ENCODE results near the gene SIK3. TPM values are rescaled to one million over a fixed set of nuclear protein-coding genes. Genes with fewer than 3 reads are reported as not detected.

SIK3 gene
- total RNA-seq, 4 donors from 2014 or later: 45.0 to 70.2 (median 48.8) TPM

GRCh38 chr11:116910847-116911246 lies 187.4 kb downstream of the SIK3 start:
- no peak overlapping the region for H3K27ac ChIP-seq
- H3K4me1 ChIP-seq: peaks cover 0 to 19% (median 0%) of the 10 kb centered on the region in 4 donors
- TF ChIP-seq POLR2A (IDR thresholded peaks at IDR 0.05) (no peak), EP300 (IDR thresholded peaks at IDR 0.05) (no peak), CTCF (IDR thresholded peaks at IDR 0.05) (no peak)
- WGBS, 2 donors: 87 to 88% methylated on average over 4 of the region's 4 CpGs
- no peaks in the 10 kb centered on the region for H3K9me3 ChIP-seq
- H3K27me3 ChIP-seq: no peaks in the 10 kb centered on the region
- H3K4me3 ChIP-seq: no peak overlapping the region
- no peak for DNase-seq (ENCODE audit: low spot score in 2 of 2)
- no peaks in the 10 kb centered on the region for H3K36me3 ChIP-seq

GRCh38 chr11:116910378-116910777 lies 187.8 kb downstream of the SIK3 start:
- no peak for DNase-seq (ENCODE audit: low spot score in 2 of 2)
- Histone ChIP-seq H3K9me3 (no peaks in the 10 kb centered on the region), H3K27ac (no peak overlapping the region), H3K4me1 (peaks cover 0 to 19% (median 0%) of the 10 kb centered on the region in 4 donors), H3K36me3 (no peaks in the 10 kb centered on the region), H3K4me3 (no peak overlapping the region), H3K27me3 (no peaks in the 10 kb centered on the region)
- 66 to 83% methylated on average over 2 of the region's 2 CpGs for WGBS, 2 donors
- TF ChIP-seq POLR2A (IDR thresholded peaks at IDR 0.05) (no peak), CTCF (IDR thresholded peaks at IDR 0.05) (no peak), EP300 (IDR thresholded peaks at IDR 0.05) (no peak)

- peaks cover 0 to 20% (median 0%) of the 10 kb centered on the region in 4 donors for H3K4me1 ChIP-seq
- 95 to 100% methylated on average over 1 of the region's 1 CpG for WGBS, 2 donors
- no peaks in the 10 kb centered on the region for H3K36me3 ChIP-seq
These were observed 189.0 kb downstream of the SIK3 start for GRCh38 chr11:116909245-116909644.

GRCh38 chr11:116906479-116906878 lies 191.7 kb downstream of the SIK3 start:
- no peaks in the 10 kb centered on the region for H3K27me3 ChIP-seq
- H3K4me1 ChIP-seq: peaks cover 0 to 23% (median 1%) of the 10 kb centered on the region in 4 donors
- H3K4me3 ChIP-seq: no peak overlapping the region
- DNase-seq (ENCODE audit: low spot score in 2 of 2): no peak
- no peaks in the 10 kb centered on the region for H3K36me3 ChIP-seq
- TF ChIP-seq EP300 (IDR thresholded peaks at IDR 0.05): no peak
- TF ChIP-seq POLR2A (IDR thresholded peaks at IDR 0.05): no peak
- no peak for TF ChIP-seq CTCF (IDR thresholded peaks at IDR 0.05)
- no peaks in the 10 kb centered on the region for H3K9me3 ChIP-seq
- 69% methylated on average over 6 of the region's 6 CpGs for WGBS, 2 donors
- H3K27ac ChIP-seq: no peak overlapping the region

More at GRCh38 chr11:116909245-116909644, 189.0 kb downstream of the SIK3 start:
- Histone ChIP-seq H3K27me3 (no peaks in the 10 kb centered on the region), H3K4me3 (no peak overlapping the region), H3K27ac (no peak overlapping the region), H3K9me3 (no peaks in the 10 kb centered on the region)
- TF ChIP-seq EP300 (IDR thresholded peaks at IDR 0.05): no peak
- TF ChIP-seq POLR2A (IDR thresholded peaks at IDR 0.05): no peak
- TF ChIP-seq CTCF (IDR thresholded peaks at IDR 0.05): no peak
- no peak for DNase-seq (ENCODE audit: low spot score in 2 of 2)

- no peak for DNase-seq (ENCODE audit: low spot score in 2 of 2)
- no peaks in the 10 kb centered on the region for H3K27me3 ChIP-seq
- peaks cover 0 to 4% (median 0%) of the 10 kb centered on the region in 4 donors for H3K9me3 ChIP-seq
- no peak overlapping the region for H3K4me3 ChIP-seq
- no peak for TF ChIP-seq CTCF (IDR thresholded peaks at IDR 0.05)
- no peak for TF ChIP-seq POLR2A (IDR thresholded peaks at IDR 0.05)
- TF ChIP-seq EP300 (IDR thresholded peaks at IDR 0.05): no peak
- H3K27ac ChIP-seq: no peak overlapping the region
- H3K4me1 ChIP-seq: peaks cover 0 to 31% (median 3%) of the 10 kb centered on the region in 4 donors
- WGBS, 2 donors: 53 to 59% methylated on average over 1 of the region's 1 CpG
- peaks cover 0 to 5% (median 0%) of the 10 kb centered on the region in 3 donors for H3K36me3 ChIP-seq
These were observed 195.1 kb downstream of the SIK3 start for GRCh38 chr11:116903090-116903489.
